Tibial artery (tissue), 4 donors: ENCODE data around the gene CBLN3.

Source experiments
- DNase-seq, 2 donors: peaks; one replicate each; pipeline ENCODE4 v3.0.0-alpha.2; 2019
- H3K27ac ChIP-seq, 2 donors: fragments of 200-600 bp; sonication (generic) in 1 of 2; 1 replicate in 1 of 2; 2 replicates in 1 of 2; pipeline ENCODE4 v1.5.1; 2018 to 2019; ENCODE audit warnings: mild to moderate bottlenecking in 1 of 2
- H3K27me3 ChIP-seq, 2 donors: fragments of 200-600 bp; sonication (generic) in 1 of 2; one replicate each; pipeline versions ENCODE4 v1.5.1 to v1.6.0; 2016 to 2019
- H3K36me3 ChIP-seq, 3 donors: fragments of 200-600 bp; sonication (generic) in 2 of 3; one replicate each; pipeline ENCODE4 v1.5.1; 2016 to 2019; ENCODE audit warnings: mild to moderate bottlenecking in 2 of 3
- H3K4me1 ChIP-seq, 4 donors: fragments of 200-600 bp; sonication (generic) in 2 of 4; 1 replicate in 3 of 4; 2 replicates in 1 of 4; pipeline ENCODE4 v1.5.1; 2016 to 2019
- H3K4me3 ChIP-seq, 2 donors: fragments of 200-600 bp; sonication (generic) in 1 of 2; 1 replicate in 1 of 2; 2 replicates in 1 of 2; pipeline ENCODE4 v1.5.1; 2018 to 2019; ENCODE audit warnings: mild to moderate bottlenecking in 2 of 2
- H3K9me3 ChIP-seq, 3 donors: fragments of 200-600 bp; sonication (generic) in 1 of 3; one replicate each; pipeline ENCODE4 v1.5.1; 2016 to 2019
- intact Hi-C: fragments of 100-400 bp; cut with DNase I; formaldehyde crosslinking; loops from one replicate; pipeline ENCODE4 v1.15.0; 2023; ENCODE audit warnings: low total_unique reads
- TF ChIP-seq, protein P1 (sequence below), 2 experiments: fragments of 200-600 bp in 1 of 2; fragments of 450-650 bp in 1 of 2; IDR thresholded peaks; one replicate each; pipeline ENCODE4 v1.5.1; 2017 to 2019; ENCODE audit warnings: antibody characterized with exemption in 2 of 2, mild to moderate bottlenecking in 1 of 2, moderate library complexity in 1 of 2

CBLN3 gene

DNA sequence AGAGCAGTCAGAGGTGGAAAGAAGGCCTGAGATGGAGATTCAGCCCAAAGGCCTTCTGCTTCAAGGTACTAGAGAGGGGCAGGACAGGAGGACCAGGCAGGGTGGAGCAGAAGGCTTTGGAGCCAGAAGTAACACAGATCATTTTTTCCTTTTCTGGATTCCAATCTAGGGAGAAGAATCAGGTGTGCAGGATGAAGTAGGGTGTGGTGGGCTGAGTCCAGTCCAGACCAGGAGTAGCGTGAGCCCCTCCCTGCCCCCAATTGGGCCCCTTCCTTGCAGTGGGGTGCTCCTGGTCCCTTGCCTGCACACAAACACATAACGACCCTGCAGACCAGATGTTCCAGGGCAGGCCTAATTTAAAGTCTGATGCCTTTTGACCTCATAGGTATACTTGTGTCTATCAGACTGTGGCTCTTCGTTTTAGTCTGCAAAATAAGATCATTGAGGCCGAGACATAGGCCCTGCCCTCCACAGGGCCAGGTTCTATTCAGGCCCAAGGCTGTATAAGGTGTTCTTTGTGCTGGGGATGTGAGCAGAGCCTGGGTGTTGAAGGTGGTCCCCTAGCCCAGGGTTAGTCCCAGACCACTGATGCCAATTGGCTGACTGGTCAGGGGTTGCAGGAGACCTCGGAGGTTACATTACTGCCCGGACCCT is 31.7 kb downstream of the CBLN3 start:
- Histone ChIP-seq H3K27ac (peak overlapping the region; percentile 66 to 74), H3K9me3 (no peaks in the 10 kb centered on the region), H3K4me1 (peaks cover 0 to 33% (median 24%) of the 10 kb centered on the region in 4 donors), H3K36me3 (no peaks in the 10 kb centered on the region), H3K27me3 (no peaks in the 10 kb centered on the region), H3K4me3 (no peak overlapping the region)
- no peak for DNase-seq
- TF ChIP-seq, protein P1, sequence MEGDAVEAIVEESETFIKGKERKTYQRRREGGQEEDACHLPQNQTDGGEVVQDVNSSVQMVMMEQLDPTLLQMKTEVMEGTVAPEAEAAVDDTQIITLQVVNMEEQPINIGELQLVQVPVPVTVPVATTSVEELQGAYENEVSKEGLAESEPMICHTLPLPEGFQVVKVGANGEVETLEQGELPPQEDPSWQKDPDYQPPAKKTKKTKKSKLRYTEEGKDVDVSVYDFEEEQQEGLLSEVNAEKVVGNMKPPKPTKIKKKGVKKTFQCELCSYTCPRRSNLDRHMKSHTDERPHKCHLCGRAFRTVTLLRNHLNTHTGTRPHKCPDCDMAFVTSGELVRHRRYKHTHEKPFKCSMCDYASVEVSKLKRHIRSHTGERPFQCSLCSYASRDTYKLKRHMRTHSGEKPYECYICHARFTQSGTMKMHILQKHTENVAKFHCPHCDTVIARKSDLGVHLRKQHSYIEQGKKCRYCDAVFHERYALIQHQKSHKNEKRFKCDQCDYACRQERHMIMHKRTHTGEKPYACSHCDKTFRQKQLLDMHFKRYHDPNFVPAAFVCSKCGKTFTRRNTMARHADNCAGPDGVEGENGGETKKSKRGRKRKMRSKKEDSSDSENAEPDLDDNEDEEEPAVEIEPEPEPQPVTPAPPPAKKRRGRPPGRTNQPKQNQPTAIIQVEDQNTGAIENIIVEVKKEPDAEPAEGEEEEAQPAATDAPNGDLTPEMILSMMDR (IDR thresholded peaks at IDR 0.05) = no peak
- intact Hi-C loops = no loop called here

- no peak for DNase-seq
- H3K27me3 ChIP-seq = peaks cover 0 to 11% of the 10 kb centered on the region in 2 donors
- no peak overlapping the region for H3K27ac ChIP-seq
- H3K4me1 ChIP-seq = peaks cover 0 to 31% (median 22%) of the 10 kb centered on the region in 4 donors
- no peaks in the 10 kb centered on the region for H3K9me3 ChIP-seq
- intact Hi-C loops = no loop called here
- no peaks in the 10 kb centered on the region for H3K36me3 ChIP-seq
- TF ChIP-seq, protein P1 (IDR thresholded peaks at IDR 0.05) = no peak
- no peak overlapping the region for H3K4me3 ChIP-seq
Measured at GRCh38 chr14:24395609-24396582, 33.6 kb downstream of the CBLN3 start.

DNA sequence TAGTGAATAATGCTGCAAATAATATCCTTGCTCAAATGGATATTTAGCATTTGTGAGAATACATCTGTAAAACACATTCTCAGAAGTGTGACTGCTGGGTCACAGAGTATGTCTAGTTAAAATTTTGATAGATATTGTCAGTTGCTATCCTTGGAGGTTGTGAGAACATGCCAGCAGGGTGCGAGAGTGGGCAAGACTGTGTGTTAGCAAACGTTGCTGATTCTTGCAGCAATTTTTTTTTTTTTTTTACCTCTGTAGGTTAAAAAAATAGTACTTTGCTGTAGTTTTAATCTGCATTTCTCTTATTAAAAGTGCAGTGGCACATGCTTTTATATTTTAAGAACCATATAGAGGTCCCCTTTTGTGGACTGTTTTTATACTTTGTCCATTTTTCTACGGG is 35.2 kb downstream of the CBLN3 start:
- no peak overlapping the region for H3K27ac ChIP-seq
- no peak for DNase-seq
- H3K36me3 ChIP-seq = no peaks in the 10 kb centered on the region
- H3K4me3 ChIP-seq = no peak overlapping the region
- TF ChIP-seq, protein P1 (IDR thresholded peaks at IDR 0.05) = no peak
- peaks cover 0 to 18% of the 10 kb centered on the region in 2 donors for H3K27me3 ChIP-seq
- intact Hi-C loops = no loop called here
- H3K4me1 ChIP-seq = peaks cover 0 to 15% (median 10%) of the 10 kb centered on the region in 4 donors
- no peaks in the 10 kb centered on the region for H3K9me3 ChIP-seq

DNA sequence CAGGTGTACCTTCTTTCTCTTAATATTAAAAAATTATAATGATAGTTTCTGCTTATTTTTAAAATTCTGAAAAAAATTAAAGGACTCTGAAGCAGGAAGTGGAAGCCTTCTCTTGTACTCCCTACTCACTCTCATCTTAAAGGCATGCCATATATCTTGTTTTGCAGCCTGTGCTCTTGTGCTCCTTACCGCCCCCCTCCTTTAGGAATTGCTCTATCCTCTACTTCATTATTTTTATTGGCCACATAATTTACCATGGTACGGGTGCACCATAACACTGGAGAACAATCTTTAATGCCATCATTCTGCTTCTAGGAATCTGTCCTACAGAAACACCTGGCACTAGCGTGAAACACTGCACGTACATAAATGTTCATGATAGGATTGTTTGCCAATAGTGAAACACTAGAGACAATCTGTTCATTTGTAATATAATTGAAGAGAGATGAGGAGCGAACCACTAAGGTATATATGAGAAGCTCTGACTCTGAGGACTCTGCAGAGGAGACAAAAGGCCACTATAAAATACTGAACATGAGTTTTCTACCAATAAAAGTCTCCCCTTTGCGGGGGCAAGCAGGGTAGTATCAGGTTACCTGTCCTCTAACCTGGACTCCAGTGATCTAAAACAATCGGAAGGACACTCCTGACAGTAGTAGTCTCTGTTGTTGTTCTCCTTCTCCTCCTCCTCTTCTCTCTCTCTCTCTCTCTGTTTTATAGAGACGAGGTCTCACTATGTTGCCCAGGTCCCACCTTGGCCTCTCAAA is 37.0 kb downstream of the CBLN3 start:
- peaks cover 0 to 18% of the 10 kb centered on the region in 2 donors for H3K27me3 ChIP-seq
- no peak for DNase-seq
- H3K4me3 ChIP-seq = no peak overlapping the region
- TF ChIP-seq, protein P1 (IDR thresholded peaks at IDR 0.05) = no peak
- no peaks in the 10 kb centered on the region for H3K36me3 ChIP-seq
- intact Hi-C loops = no loop called here
- H3K4me1 ChIP-seq = peaks cover 0 to 3% (median 0%) of the 10 kb centered on the region in 4 donors
- H3K9me3 ChIP-seq = no peaks in the 10 kb centered on the region
- H3K27ac ChIP-seq = no peak overlapping the region

- Histone ChIP-seq H3K9me3 (no peaks in the 10 kb centered on the region), H3K36me3 (no peaks in the 10 kb centered on the region), H3K4me1 (peaks cover 0 to 3% (median 0%) of the 10 kb centered on the region in 4 donors), H3K27me3 (peaks cover 0 to 18% of the 10 kb centered on the region in 2 donors), H3K27ac (no peak overlapping the region), H3K4me3 (no peak overlapping the region)
- intact Hi-C loops = no loop called here
- DNase-seq = no peak
- TF ChIP-seq, protein P1 (IDR thresholded peaks at IDR 0.05) = no peak
Measured at GRCh38 chr14:24390701-24391468, 38.6 kb downstream of the CBLN3 start.
